Epithelial cell of proximal tubule (primary cell): ENCODE results near the gene NPY2R. TPM values are rescaled to one million over a fixed set of nuclear protein-coding genes. Genes with fewer than 3 reads are reported as not detected.

Experiments
- DNase-seq: peaks from one replicate; pipeline ENCODE4 v3.0.0-alpha.2; 2011; ENCODE audit warnings: low read depth
- H3K4me3 ChIP-seq: 2 replicates; pipeline ENCODE4 v1.5.1; 2011; ENCODE audit warnings: low read depth, mild to moderate bottlenecking, low read length
- CTCF ChIP-seq: conservative IDR thresholded peaks from 2 replicates; pipeline ENCODE4 v1.5.1; 2012; ENCODE audit warnings: low read depth, mild to moderate bottlenecking, low read length
- total RNA-seq: library from RNA; depleted of rRNA; stranded (reverse); fragments of >200 nt; gene quantifications from 2 replicates; pipeline ENCODE4 v1.2.3, GENCODE V29; 2015

Gene NPY2R
- total RNA-seq, 1 donor from 2014 or later = not detected

DNA sequence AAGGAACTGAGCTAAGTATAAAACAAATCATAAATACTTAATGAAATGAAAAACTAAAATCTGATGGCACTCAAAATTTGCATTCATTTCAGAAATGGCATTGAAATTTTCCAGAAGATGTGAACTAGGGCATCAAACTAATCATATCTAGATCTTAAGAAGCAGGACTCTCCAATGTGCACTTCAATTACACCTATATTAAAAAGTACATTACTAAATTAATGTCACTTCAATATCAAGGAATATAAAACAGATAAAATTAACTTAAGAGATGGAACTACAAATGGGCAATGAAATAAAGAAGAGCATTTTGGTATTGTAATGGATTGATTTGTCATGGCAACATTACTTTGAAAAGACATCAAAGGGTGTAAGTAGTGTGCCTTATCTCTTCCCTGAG is 20.3 kb downstream of the NPY2R start:
- DNase-seq = no peak
- H3K4me3 ChIP-seq = no peak overlapping the region
- TF ChIP-seq CTCF = no peak

- no peak overlapping the region for H3K4me3 ChIP-seq
- DNase-seq = no peak
- no peak for TF ChIP-seq CTCF
Measured at GRCh38 chr4:155232432-155232831, 24.0 kb downstream of the NPY2R start.

- TF ChIP-seq CTCF = no peak
- H3K4me3 ChIP-seq = no peak overlapping the region
- DNase-seq = no peak
Measured at GRCh38 chr4:155234206-155234605, 25.8 kb downstream of the NPY2R start.

GRCh38 chr4:155237567-155237966 is 29.1 kb downstream of the NPY2R start:
- no peak overlapping the region for H3K4me3 ChIP-seq
- DNase-seq = no peak
- TF ChIP-seq CTCF = no peak

DNA sequence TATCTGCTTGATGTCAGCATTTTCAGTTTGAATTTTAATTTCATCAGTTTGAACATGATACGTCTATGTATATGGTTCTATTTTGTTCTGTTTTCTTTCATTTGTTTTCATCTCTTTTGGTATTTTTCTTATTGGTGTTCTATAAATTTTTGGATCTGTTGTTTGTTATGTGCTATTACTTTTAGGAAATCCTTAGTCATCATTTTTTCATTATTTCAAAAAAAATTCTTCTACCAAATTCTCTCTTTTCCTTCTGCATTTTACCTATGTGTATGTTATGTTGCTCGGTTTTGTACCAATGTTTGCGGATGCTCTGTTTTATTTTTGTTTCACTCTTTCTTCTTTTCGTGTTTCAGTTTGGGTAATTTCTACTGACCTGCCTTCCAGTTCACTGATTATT is 32.8 kb downstream of the NPY2R start:
- no peak overlapping the region for H3K4me3 ChIP-seq
- TF ChIP-seq CTCF = no peak
- no peak for DNase-seq

- DNase-seq = no peak
- no peak for TF ChIP-seq CTCF
- H3K4me3 ChIP-seq = no peak overlapping the region
Measured at GRCh38 chr4:155241664-155242063, 33.2 kb downstream of the NPY2R start.

GRCh38 chr4:155245105-155245504 is 36.7 kb downstream of the NPY2R start:
- no peak for DNase-seq
- TF ChIP-seq CTCF = no peak
- no peak overlapping the region for H3K4me3 ChIP-seq
